GM21576 (cell line): ENCODE results near the gene GAPDH.
"Not testable (repeated sequence)": the region's sequence is repeated elsewhere in the genome, so short reads cannot be mapped to it uniquely, and the experiment has no call there.

ENCODE experiments used
- ATAC-seq: cut with Tn5 transposase; IDR thresholded peaks from one replicate; pipeline ENCODE4 v1.9.1; 2021; ENCODE audit warnings: mild to moderate bottlenecking, moderate library complexity; ENCODE audit not compliant: unreplicated experiment

The GAPDH gene

GRCh38 chr12:6541371-6542165 is 7.3 kb downstream of the GAPDH start:
- no peak for ATAC-seq

GRCh38 chr12:6542209-6543009 is 8.1 kb downstream of the GAPDH start:
- no peak for ATAC-seq

- ATAC-seq: no peak
Observed at GRCh38 chr12:6546016-6546415, 11.7 kb downstream of the GAPDH start.

- ATAC-seq: no peak
Observed at GRCh38 chr12:6547566-6547965, 13.2 kb downstream of the GAPDH start.

GRCh38 chr12:6547987-6548386 is 13.7 kb downstream of the GAPDH start:
- ATAC-seq: no peak

GRCh38 chr12:6548556-6548955 is 14.2 kb downstream of the GAPDH start:
- no peak for ATAC-seq

- no peak for ATAC-seq
Observed at GRCh38 chr12:6548966-6549683, 14.8 kb downstream of the GAPDH start.

- no peak for ATAC-seq
Observed at GRCh38 chr12:6549684-6550151, 15.4 kb downstream of the GAPDH start.

- no peak for ATAC-seq
Observed at GRCh38 chr12:6550294-6551062, 16.2 kb downstream of the GAPDH start.

GRCh38 chr12:6551063-6551461 is 16.7 kb downstream of the GAPDH start:
- ATAC-seq: no peak

GRCh38 chr12:6551496-6552139 is 17.3 kb downstream of the GAPDH start:
- no peak for ATAC-seq

GRCh38 chr12:6552140-6552551 is 17.8 kb downstream of the GAPDH start:
- no peak for ATAC-seq

- no peak for ATAC-seq
Observed at GRCh38 chr12:6553051-6553868, 18.9 kb downstream of the GAPDH start.

GRCh38 chr12:6554168-6555017 is 20.1 kb downstream of the GAPDH start:
- ATAC-seq: peak; percentile 49

- no peak for ATAC-seq
Observed at GRCh38 chr12:6555018-6555691, 20.8 kb downstream of the GAPDH start.

GRCh38 chr12:6556496-6556817 is 22.1 kb downstream of the GAPDH start:
- not testable (repeated sequence) for ATAC-seq

GRCh38 chr12:6556857-6557256 is 22.5 kb downstream of the GAPDH start:
- no peak for ATAC-seq
